ENCODE measurements around the gene FOXP4.

DNA sequence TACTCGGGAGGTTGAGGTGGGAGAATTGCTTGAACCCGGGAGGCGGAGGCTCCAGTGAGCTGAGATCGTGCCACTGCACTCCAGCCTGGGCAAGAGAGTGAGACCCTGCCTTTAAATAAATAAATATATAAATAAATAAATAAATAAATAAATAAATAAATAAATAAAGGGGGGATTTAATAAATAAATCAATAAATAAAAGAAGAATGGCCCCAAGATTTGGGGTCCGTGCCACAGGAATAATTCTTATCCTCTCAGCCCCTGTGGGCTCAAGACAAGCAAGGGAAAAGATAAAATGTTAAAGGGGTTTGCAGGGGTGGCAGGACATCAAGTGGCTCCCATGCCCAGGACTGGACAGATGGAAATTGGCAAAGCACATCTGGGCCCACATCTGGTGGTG, 60.9 kb downstream of the FOXP4 start:
- TF ChIP-seq POLR2AphosphoS5 (IDR thresholded peaks at IDR 0.05) (no peak), EP300 (IDR thresholded peaks at IDR 0.05) (no peak), POLR2A (IDR thresholded peaks at IDR 0.05) (no peak)
- TF ChIP-seq, protein P1, sequence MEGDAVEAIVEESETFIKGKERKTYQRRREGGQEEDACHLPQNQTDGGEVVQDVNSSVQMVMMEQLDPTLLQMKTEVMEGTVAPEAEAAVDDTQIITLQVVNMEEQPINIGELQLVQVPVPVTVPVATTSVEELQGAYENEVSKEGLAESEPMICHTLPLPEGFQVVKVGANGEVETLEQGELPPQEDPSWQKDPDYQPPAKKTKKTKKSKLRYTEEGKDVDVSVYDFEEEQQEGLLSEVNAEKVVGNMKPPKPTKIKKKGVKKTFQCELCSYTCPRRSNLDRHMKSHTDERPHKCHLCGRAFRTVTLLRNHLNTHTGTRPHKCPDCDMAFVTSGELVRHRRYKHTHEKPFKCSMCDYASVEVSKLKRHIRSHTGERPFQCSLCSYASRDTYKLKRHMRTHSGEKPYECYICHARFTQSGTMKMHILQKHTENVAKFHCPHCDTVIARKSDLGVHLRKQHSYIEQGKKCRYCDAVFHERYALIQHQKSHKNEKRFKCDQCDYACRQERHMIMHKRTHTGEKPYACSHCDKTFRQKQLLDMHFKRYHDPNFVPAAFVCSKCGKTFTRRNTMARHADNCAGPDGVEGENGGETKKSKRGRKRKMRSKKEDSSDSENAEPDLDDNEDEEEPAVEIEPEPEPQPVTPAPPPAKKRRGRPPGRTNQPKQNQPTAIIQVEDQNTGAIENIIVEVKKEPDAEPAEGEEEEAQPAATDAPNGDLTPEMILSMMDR (IDR thresholded peaks at IDR 0.05) = no peak

All from sigmoid colon (tissue), 4 donors.